Measurements from ENCODE around the gene DBN1.

The DBN1 gene

DNA sequence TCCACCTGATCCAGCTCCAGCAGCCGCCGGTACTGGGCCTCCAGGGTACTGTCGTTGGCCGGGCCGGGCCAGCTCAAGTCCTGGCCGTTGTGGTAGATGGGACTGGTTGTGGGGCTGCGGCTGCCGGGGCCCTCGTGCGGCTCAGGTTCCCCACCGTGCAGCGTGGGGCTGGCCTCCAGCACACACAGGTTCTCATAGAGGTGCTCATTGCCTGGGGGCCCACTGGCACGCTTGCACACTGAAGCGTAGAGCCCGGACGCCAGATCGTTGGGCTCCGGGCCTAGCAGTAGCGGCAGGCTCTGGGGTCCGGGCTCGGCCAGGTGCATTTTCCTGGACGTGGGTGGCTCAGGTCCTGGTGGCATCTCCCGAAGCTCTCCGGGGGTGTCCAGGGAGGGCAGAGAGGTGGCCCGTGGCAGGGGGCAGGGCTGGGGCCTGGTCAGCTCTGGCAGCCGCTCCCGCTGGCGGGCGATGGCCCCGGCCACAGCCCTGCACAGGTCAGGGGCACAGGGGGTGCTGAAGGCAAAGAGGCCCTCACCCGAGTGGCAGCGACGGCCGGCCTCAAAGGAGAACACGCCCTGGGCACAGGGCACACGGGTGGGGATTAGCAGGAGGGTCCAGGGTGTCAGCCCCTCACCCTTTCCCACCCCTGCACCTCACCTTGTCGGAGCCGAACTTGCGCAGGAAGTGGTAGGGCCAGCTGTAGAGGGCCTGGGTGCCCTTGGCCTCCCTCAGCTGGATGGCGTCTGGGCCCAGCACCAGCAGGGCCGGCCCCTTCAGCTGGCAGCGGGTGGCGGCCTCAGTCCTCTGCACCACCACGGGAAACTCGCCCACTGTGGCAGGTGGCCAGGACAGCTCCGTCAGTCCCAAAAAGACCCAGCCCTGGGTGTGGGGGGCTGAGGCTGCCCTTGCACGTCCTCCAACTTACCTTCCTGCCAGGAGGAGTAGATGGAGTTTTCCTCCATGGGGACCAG, 30.9 kb upstream of the DBN1 start:
- no peak for DNase-seq (ENCODE audit: low read depth)

GRCh38 chr5:177503351-177504085, 30.1 kb upstream of the DBN1 start:
- no peak for DNase-seq (ENCODE audit: low read depth)

DNA sequence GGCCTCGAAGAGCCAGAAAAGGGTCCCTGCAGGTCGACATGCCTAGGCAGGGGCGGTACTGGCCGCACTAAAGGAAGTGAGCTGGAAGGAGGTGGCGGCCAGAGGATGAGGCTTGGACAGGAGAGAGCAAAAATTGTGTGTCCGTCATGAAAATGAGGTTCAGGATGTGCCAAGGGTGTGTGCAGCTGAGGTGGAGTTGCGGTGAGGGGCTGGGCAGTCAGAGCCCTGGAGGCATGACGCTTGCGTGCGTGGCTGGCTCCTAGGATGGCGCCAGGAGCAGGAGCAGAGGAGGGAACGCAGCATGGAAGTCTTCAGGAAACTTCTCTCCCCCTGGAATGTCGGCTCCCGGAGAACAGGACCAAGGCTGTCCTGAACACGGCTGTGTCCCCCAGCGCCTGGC, 29.5 kb upstream of the DBN1 start:
- no peak for DNase-seq (ENCODE audit: low read depth)

- DNase-seq (ENCODE audit: low read depth) = no peak
Observed at GRCh38 chr5:177501874-177502678, 28.6 kb upstream of the DBN1 start.

GRCh38 chr5:177500685-177501522, 27.5 kb upstream of the DBN1 start:
- DNase-seq (ENCODE audit: low read depth) = peak; percentile 54

DNA sequence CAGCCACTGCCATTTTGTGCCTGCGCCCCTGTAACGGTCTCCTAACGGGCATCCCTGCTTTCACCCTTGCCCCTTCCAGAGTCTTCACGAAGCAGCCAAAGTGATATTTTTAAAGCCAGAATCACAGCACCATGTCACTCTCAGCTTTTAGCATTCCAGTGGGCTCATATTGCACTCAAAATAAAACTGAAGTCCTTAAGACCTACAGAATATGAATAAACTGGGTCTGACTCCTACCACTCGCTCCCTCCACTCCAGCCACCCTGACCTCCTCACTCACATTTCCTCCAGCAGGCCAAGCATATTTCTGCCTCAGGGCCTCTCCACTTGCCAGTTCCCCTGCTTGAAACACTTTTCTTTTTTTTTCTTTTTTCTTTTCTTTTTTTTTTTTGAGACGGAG, 26.4 kb upstream of the DBN1 start:
- DNase-seq (ENCODE audit: low read depth) = no peak

GRCh38 chr5:177498013-177498787, 24.8 kb upstream of the DBN1 start:
- no peak for DNase-seq (ENCODE audit: low read depth)

DNA sequence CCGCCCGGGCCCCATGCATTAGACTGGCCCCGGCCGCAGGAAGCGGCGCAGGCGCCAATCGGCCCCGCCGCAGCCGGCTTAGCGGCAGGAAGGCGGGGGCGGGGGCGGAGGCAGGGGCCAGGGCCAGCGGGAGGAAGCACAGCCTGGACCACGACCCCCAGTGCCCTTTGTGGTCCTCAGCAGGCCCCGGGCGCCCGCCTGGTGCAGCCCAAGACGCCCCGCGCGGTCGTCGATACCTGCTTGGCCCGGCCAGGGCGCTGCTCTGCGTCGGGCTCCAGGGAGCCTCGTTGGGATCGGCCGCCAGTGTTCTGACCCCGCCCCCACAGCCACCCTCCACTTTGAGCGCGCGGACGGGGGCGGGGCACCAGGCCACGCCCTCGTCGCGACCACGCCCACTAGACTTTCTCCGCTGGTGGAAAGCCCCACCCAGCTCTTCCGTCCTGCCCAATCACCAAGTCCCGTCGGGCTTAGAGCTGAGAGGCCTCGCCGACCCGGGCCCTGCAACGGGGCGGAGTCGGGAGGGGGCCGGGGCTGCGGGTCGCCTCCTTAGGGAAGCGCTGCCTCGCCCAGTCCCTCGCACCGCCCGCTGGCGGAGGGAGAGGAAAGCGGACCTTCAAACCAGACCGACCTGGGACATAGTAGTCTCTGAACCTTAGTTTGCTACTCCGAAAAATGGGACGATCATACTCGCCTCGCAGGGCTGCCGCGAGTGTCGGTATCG, 24.0 kb upstream of the DBN1 start, which contains the start of gene PDLIM7:
PDLIM7 (minus strand) TSS at position 313 of the 721 bp plus-strand sequence. CDS start 1,092 bp downstream, outside the sequence.
- DNase-seq (ENCODE audit: low read depth) = peak; percentile 88

DNA sequence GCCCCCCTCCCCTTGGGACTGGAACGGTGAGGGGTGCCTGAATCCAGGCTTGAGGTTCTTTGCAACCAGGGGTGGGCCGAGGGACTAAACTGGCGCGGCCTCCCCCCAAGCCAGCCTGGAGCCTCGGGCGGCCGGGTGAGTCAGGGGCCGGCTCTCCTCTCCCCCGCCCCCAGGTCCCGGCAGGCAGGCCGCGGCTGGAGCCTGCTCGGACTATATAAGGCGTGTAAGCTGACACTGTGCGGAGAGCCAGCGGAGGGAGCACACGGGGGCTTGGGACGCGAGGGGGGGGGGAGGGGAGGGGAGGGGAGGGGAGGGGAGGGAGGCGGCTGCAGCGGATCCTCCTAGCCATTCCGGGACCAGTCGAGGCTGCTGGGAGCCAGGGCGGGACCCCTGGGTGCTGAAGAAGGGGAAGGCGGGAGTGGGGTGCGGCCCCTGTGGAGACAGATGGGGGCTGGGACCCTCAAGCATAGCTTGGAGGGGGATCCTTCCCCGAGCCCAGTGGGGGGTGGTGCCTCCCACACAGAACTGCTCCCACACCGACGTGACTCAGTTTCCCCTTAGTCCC, 23.4 kb upstream of the DBN1 start:
- no peak for DNase-seq (ENCODE audit: low read depth)

- no peak for DNase-seq (ENCODE audit: low read depth)
Observed at GRCh38 chr5:177496070-177496726, 22.8 kb upstream of the DBN1 start.

GRCh38 chr5:177495243-177496060, 22.0 kb upstream of the DBN1 start:
- DNase-seq (ENCODE audit: low read depth) = no peak

GRCh38 chr5:177494346-177495195, 21.1 kb upstream of the DBN1 start:
- DNase-seq (ENCODE audit: low read depth) = no peak

GRCh38 chr5:177493795-177494345, 20.4 kb upstream of the DBN1 start:
- DNase-seq (ENCODE audit: low read depth) = no peak

DNA sequence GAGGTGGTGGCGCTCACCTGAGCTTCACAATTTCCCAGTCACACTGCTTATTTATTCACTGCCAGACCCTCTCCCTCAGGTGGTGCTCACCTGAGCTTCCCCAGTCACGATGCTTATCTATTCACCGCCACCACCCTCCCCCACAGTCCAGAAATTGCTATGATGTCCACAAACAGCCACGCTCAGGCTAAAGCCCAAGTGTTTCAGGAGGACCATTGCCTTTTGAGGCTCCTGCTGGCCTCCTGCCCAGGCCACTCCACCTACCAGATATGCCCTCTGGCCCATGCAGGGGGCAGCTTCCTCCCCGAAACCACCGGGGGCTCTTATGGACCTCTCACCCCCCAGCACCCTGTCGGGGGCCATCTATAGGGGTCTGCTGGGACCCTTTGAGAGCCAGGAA, 19.4 kb upstream of the DBN1 start:
- no peak for DNase-seq (ENCODE audit: low read depth)

DNA sequence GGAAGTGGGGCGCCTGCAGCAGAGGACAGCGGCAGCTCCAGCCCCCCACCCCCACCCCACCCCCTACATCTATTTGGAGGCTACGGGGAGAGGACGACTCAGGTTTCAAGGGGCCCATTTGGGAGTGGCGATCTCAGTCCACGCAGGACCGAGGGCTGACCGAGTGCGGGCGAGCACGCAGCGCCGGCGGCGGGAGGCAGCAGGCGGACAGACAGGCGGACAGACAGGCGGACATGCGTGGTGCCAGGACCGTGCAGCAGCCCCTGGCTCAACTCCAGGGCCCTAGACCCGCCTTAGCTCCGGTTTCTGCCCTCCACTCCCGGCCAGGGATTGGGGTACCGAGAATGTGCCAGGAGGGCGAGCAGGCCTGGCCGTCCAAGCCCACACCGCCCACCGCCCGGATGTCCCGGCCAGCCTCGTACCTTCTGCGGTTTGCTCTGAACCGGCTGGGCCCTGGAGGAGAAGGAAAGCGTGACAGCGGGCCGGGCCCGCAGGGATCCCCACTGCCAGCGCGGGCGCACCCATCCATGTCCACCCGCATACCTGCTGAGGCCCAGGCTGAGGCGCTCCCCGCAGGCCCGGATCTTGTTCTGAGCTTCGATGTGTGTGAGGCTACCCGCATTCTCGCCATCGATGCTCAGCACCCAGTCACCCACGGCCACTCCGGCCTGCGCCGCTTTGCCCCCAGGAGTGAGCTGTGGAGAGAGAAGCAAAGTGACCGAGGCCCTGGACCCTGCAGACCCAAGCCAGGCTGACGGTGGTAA, 18.7 kb upstream of the DBN1 start:
- no peak for DNase-seq (ENCODE audit: low read depth)

- DNase-seq (ENCODE audit: low read depth) = no peak
Observed at GRCh38 chr5:177491429-177491945, 18.1 kb upstream of the DBN1 start.
